ENCODE data around the gene ABCB8.

- TF ChIP-seq, protein P1, sequence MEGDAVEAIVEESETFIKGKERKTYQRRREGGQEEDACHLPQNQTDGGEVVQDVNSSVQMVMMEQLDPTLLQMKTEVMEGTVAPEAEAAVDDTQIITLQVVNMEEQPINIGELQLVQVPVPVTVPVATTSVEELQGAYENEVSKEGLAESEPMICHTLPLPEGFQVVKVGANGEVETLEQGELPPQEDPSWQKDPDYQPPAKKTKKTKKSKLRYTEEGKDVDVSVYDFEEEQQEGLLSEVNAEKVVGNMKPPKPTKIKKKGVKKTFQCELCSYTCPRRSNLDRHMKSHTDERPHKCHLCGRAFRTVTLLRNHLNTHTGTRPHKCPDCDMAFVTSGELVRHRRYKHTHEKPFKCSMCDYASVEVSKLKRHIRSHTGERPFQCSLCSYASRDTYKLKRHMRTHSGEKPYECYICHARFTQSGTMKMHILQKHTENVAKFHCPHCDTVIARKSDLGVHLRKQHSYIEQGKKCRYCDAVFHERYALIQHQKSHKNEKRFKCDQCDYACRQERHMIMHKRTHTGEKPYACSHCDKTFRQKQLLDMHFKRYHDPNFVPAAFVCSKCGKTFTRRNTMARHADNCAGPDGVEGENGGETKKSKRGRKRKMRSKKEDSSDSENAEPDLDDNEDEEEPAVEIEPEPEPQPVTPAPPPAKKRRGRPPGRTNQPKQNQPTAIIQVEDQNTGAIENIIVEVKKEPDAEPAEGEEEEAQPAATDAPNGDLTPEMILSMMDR (tag by site-specific recombination; IDR thresholded peaks at IDR 0.05): no peak
- no peak for TF ChIP-seq PBX3 (CRISPR knock-in tag; IDR thresholded peaks at IDR 0.05)
- no peak for TF ChIP-seq SETDB1 (IDR thresholded peaks at IDR 0.05; ENCODE audit: insufficient read length, low read length)
- no peak for TF ChIP-seq MZF1 (tag by site-specific recombination; IDR thresholded peaks at IDR 0.05; ENCODE audit: borderline replicate concordance)
- TF ChIP-seq ZNF843 (tag by site-specific recombination; IDR thresholded peaks at IDR 0.05): no peak
- no peak for TF ChIP-seq REST (tag by site-specific recombination; IDR thresholded peaks at IDR 0.05)
- TF ChIP-seq ZNF629 (tag by site-specific recombination; IDR thresholded peaks at IDR 0.05): no peak
- TF ChIP-seq, protein P2, sequence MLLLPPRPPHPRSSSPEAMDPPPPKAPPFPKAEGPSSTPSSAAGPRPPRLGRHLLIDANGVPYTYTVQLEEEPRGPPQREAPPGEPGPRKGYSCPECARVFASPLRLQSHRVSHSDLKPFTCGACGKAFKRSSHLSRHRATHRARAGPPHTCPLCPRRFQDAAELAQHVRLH (tag by site-specific recombination; IDR thresholded peaks at IDR 0.05): no peak
- no peak for TF ChIP-seq KLF16 (tag by site-specific recombination; IDR thresholded peaks at IDR 0.05)
- no peak for TF ChIP-seq ZNF18 (tag by site-specific recombination; IDR thresholded peaks at IDR 0.05)
- no peak for TF ChIP-seq ZNF274 (IDR thresholded peaks at IDR 0.05; ENCODE audit: low read length)
- TF ChIP-seq ZNF274 (tag by site-specific recombination; IDR thresholded peaks at IDR 0.05; ENCODE audit: borderline replicate concordance): no peak
- TF ChIP-seq, protein P3, sequence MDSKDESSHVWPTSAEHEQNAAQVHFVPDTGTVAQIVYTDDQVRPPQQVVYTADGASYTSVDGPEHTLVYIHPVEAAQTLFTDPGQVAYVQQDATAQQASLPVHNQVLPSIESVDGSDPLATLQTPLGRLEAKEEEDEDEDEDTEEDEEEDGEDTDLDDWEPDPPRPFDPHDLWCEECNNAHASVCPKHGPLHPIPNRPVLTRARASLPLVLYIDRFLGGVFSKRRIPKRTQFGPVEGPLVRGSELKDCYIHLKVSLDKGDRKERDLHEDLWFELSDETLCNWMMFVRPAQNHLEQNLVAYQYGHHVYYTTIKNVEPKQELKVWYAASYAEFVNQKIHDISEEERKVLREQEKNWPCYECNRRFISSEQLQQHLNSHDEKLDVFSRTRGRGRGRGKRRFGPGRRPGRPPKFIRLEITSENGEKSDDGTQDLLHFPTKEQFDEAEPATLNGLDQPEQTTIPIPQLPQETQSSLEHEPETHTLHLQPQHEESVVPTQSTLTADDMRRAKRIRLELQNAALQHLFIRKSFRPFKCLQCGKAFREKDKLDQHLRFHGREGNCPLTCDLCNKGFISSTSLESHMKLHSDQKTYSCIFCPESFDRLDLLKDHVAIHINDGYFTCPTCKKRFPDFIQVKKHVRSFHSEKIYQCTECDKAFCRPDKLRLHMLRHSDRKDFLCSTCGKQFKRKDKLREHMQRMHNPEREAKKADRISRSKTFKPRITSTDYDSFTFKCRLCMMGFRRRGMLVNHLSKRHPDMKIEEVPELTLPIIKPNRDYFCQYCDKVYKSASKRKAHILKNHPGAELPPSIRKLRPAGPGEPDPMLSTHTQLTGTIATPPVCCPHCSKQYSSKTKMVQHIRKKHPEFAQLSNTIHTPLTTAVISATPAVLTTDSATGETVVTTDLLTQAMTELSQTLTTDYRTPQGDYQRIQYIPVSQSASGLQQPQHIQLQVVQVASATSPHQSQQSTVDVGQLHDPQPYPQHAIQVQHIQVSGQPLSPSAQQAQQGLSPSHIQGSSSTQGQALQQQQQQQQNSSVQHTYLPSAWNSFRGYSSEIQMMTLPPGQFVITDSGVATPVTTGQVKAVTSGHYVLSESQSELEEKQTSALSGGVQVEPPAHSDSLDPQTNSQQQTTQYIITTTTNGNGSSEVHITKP (tag by site-specific recombination; IDR thresholded peaks at IDR 0.05): no peak
- TF ChIP-seq FEZF1 (tag by site-specific recombination; IDR thresholded peaks at IDR 0.05): no peak
- no peak for TF ChIP-seq ATF2 (tag by site-specific recombination; IDR thresholded peaks at IDR 0.05; ENCODE audit: low read depth)
Measured at GRCh38 chr7:150986556-150986955, 41.7 kb upstream of the ABCB8 start.

All from HEK293 (cell line).